HG03378 (cell line): Measurements from ENCODE around the gene STRAP.
"Not testable (repeated sequence)": the region's sequence is repeated elsewhere in the genome, so short reads cannot be mapped to it uniquely, and the experiment has no call there.

ENCODE experiments used
- ATAC-seq: cut with Tn5 transposase; IDR thresholded peaks from one replicate; pipeline ENCODE4 v1.9.1; 2021; ENCODE audit warnings: mild to moderate bottlenecking, moderate library complexity; ENCODE audit not compliant: unreplicated experiment

Gene STRAP

DNA sequence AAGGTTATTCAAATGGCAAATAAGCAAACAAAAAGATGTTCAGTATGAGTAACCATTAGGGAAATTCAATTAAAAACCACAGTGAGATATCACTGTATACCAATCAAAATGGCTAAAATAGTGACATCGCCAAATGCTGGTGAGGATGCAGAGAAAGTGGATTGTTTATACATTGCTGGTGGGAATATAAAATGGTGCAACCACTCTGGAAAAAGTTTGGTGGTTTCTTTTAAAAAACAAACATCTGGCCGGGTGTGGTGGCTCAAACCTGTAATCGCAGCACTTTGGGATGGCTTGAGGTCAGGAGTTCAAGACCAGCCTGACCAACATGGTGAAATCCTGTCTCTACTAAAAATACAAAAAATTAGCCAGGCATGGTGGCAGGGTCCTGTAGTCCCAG is 14.0 kb upstream of the STRAP start:
- no peak for ATAC-seq

DNA sequence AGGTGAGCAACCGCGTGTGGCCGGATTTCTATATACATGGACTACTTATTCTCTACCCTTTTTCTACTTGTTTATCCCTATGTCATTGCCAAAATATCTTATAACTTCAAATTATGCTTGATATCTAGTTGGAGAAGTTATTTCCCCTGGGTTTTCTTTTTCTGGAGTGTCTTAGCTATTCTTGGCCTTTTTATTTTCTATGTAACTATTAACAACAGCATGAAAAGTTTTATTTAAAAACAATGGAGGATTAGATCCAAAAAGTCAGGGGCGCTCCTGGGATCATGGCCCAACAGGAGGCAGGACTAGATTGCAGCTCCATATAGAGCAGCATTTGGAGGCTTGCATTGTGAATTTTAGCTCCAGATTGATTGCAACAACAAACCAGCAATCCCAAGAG is 8.6 kb upstream of the STRAP start:
- no peak for ATAC-seq

DNA sequence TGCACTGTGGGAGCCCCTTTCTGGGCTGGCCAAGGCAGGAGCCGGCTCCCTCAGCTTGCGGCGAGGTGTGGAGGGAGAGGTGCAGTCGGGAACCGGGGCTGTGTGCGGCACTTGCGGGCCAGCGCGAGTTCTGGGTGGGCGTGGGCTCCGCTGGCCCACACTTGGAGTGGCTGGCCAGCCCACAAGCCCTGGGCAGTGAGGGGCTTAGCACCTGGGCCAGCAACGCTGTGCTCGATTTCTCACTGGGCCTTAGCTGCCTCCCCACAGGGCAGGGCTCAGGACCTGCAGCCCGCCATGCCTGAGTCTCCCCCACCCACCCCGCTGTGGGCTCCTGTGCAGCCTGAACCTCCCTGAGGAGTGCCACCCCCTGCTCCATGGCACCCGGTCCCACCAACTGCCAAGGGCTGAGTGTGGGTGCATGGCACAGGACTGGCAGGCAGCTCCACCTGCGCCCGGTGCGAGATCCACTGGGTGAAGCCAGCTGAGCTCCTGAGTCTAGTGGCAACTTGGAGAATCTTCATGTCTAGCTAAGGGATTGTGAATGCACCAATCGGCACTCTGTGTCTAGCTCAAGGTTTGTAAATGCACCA is 7.5 kb upstream of the STRAP start:
- ATAC-seq = not testable (repeated sequence)

DNA sequence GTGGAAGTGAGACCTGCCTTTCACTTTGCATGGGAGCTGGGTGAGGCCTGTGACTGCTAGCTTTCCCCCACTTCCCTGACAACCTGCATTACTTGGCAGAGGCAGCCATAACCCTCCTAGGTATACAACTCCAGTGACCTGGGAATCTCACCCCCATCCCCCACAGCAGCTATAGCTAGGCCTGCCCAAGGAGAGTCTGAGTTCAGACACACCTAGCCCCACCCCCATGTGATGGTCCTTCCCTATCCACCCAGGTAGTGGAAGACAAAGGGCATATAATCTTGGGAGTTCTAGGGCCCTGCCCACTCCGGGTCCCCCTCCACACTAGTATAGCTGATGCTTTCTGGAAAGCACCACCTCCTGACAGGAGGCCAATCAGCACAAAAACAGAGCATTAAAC is 6.3 kb upstream of the STRAP start:
- ATAC-seq = no peak

DNA sequence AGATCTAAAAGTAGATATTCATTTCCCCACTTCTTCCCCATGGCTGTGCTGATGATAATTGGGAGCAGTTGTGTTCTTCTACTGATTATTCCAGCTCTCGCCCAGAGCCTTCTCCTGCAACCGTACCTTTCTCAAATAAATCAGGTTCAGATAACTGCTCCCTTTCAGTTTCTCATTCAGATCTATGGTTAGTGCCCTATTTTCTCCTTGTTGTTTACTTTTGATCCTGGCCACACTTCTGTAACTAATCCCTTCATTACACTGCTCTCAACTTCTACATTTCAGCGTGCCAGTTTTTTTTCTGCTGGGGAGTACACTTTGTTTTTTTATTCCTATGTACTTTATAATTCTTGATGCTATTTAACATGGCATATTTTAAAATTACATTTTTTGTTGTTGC is 2.8 kb upstream of the STRAP start:
- ATAC-seq = no peak

DNA sequence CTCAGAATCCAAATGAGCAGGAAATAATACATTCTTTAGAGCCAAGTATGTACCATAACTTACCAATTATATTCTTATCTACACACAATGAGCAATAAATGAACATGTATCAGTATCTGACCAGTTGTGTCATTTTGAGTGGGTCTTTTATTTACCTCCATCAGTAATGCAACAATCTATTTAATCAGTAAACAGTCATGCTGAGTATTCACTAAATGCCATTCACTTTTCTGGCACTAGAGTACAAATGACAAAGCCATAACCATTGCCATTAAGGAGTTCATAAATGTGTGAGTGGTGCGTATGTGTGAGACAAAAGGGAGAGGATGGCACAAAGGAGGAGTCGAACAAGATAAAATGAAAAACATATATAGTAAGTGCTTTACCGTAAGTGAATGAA is 1.5 kb upstream of the STRAP start:
- ATAC-seq = no peak

DNA sequence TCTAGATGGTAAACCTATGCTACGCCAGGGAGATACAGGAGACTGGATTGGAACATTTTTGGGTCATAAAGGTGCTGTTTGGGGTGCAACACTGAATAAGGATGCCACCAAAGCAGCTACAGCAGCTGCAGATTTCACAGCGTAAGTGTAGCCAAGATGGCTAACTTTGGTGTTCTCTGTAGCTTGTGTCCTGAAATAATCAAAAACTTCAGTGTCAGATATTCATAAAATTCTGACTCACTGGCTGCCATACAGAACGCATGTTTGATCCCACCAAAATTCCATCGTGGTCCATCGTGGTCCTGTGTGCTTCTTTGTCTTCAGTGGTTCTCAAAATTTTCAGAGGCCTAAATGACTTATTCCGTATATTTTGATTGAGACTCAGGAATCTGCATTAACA is 1.3 kb downstream of the STRAP start:
- no peak for ATAC-seq

DNA sequence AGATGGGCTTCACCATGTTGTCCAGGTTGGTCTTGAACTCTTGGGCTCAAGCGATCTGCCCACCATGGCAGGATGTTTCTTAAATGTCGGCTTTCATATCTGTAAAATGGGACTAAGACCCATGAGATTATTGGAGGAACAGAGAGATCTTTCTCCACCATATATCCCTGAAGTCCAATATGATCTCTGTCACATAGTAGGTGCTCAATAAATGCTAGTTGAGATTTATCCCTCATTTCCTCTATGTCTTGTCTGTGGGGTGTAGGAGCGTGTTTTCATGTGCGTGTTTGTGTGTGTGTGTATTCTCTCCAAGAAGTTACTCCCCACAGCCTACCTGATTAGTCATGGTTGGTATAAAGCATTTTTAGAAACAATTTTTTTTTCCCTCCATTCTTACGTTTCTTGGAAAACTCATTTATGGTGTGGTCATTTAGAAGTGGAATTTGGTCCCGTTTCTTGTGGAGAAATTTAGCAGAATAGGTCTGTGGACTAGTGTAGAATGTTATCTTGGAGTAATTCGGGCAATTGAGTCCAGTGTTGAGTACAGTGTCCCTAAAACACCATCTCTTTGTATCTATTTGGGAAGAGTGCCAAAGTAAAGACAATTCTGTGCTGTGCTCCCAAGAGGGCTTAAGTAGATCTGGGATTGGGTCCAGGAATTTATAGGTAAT is 4.3 kb downstream of the STRAP start:
- no peak for ATAC-seq

DNA sequence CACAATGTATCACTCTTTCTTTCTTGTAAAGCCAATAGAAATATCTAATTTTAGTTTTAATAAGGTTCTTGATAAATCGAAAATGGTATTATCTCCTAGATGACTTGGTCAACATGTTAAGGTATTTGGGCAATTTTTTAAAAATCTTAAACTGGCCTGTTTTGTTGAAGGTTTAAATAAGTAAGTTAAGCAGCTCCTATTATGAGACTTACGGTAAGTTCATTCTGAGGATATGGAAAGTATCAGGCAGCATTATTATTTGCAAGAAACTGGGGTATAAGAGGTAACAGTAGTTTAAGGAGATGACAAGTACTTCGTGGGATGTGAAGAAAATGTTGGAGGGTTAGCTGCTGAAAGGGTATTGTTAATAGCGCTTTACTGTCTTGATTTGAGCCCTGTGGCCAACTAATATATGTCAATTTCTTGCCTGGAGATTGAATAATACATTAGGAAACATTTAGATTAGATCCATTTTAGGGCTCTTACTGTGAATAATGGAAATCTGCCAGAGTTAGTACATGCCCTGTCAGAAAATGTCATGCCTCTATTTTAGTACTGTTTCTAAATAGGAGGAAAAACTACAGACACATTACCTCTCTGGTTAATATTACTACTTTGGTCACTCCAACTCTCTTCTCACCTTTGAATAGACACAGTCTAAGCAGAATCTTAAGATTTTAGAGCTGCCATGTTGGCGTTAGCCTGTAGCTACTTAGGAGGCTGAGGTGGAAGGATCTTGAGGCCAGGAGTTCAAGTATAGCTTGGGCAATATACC is 5.0 kb downstream of the STRAP start:
- ATAC-seq = no peak

DNA sequence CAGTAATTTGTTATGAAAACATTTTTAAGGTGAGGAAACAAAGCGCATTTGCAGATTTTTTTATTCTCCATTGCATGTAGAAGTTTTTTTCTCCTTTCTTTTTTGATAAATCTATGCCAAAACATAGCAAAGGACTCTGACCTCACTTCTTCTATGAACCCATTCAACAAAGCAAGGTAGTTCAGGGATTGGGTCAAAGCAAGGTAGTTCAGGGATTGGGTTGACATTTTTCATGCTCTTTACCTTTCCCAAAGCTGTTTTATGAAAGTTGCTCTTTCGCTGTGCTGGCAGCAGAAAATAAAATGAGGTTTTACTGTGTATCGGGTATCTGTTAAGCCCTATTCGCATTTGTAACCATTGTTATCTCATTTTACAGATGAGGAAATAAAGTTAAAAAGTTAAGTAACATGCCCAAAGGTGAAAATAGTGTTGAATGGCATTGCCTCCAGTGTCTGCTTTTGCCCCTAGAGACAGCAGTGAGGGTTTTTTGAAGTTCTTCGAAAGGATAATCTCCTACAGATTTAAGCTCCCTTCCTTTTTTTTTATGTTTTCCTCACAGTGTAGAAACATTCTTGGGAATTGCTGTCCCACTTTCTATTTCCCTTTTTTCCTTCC is 10.6 kb downstream of the STRAP start:
- ATAC-seq = no peak

DNA sequence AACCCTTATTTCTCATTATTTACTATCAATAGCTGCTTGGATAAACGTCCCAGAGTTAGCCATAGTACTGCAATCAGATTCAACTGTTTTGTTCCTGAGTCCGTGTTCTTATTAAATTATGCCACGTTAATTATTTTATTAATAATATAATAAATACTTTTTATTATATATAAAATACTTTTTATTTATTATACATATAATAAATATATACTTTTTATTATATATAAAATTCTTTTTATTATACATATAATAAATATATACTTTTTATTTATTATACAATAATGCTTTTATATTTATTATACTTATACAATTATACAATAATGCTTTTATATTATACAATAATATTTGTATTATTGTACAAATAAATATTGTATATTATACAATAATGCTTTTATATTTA is 11.1 kb downstream of the STRAP start:
- no peak for ATAC-seq

DNA sequence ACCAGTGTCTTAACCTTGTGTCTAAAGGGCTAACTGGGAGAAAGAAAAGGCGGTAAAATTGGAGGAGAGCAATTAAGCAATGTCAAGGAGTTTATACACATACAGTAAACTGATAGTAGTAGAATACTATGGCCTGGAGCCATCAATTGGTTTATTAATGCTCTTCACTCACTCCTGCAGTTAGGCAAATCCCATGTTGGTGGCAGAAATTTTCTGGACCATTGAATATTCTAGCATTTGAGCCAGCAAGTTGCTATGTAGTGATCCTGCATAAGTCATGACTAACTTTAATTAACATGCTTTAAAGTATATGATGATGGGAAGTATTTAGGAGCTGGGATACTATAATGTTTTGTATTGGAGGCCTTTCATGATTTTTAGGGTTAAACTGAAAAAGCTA is 14.7 kb downstream of the STRAP start:
- no peak for ATAC-seq

DNA sequence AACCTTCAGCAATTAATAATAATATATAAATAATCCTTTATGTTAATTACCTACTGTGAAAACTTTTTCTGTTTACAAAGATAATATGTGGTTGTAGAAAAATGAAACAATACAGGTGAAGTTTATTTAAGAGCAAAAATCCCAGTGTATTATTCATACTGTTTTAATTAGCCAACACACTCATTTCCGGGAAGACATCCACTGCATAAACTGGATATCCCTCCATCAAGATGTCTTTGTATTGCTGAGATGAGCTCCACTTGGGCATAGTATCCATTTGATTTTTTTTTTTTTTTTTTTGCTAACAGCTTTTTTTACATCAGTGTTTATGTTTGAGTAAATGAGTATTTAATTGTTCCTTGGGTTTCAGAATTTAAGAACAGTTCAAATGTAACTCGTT is 15.2 kb downstream of the STRAP start:
- no peak for ATAC-seq

DNA sequence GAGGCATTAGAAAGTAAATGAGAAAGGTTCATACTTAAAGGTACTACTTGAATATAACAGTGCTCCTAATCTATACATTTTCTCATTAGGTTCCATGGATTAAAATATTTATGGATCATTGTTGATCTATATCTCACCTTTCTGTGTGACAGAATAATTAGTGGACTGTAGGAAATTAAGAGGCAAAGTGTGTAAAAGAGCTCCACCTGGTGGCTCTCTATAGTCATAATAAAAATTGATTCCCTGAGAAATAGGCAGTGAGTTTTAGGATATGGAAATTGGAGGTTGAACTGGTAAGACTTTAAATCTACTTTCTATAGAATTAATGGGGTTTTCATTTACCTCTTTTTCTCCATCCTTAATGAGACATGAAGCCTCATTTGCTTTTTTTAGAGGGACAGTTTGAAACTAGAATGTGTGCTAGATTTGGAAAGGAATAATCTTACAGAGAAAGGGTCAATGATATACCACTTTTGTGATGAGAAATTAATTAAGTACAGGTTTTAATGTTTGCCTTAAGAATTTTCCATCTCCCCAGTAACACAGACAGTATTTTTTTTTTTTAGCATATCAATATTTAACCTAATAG is 17.2 kb downstream of the STRAP start:
- peak; percentile 60 for ATAC-seq

DNA sequence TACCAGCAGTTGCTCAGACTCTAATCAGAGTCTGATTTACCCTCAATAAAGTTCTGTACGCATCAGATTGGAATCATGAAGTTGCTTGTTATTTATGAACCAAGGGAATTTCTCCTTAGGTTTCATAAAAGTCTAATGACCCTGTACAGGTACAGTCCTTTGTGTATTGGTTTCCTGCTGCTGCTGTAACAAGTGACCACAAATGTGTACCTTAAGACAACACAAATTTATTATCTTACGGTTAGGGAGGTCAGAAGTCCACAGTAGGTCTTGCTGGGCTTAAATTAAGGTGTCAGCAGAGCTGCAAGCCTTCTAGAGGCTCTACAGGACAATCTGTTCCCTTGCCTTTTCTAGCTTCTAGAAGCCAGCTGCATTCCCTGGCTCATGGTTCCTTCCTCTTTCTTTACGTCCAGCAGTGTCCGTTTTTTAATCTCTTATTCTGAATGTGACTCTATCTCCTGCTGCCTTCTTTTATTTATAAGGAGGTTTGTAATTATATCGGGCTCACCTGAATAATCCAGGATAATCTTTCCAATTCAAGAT is 22.3 kb downstream of the STRAP start:
- ATAC-seq = no peak

DNA sequence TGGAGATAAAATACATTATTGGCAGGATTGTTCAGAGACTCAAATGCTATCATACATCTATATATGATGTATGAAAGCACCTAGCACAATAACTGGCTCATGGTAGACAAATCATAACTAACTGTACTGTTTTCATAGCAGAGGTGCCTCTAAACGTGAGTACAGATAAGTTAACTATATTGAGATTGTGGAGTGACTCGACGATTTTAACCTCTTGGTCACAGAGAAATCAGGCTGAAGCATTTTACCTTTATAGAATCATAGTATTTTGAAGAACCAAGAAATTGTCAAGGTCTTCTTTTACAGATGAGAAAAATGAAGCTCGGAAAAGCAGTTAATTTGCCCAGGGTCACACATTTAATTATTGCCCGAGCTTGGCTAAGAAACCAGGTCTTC is 28.3 kb downstream of the STRAP start:
- ATAC-seq = no peak

DNA sequence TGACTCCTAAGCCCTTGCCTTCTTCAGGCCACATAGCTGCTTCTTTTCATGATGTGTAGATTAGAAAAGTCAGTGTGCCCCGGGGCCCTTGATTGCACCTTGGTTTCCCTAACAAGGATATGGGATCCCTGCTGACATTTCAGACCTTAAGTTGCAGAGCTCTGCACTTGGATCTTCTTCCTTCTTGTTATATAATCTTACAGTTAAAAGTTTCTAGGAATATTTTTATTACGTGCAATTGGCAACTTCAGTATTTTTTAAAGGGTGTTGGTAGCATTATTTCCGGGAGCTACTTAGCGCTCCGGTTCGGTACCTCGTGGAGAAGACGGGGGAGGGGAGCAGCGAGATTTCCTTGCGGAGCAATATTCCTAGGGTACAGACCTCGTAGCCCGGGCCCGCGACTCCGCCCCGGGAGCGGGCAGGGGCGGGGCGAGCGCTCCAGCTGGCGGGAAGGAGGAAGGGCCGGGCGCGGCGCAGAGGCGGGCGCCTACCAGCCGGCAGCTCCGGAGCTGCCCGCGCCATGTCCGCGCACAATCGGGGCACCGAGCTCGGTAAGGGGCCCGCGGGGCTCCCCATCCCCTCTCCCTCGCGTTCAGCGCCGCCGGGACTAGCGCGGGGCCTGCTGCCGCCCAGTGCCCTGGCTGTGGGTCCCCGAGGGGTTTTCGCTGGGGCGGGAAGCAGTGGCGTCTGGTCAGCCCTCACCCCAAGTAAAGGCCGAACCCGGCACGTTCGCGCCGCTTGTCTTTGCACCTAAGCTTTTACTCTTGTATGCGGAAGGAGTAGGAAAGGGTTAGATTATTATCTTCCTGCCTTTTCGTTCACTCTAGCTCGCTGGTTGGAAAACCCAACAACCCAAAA is 28.9 kb downstream of the STRAP start, which contains the start of gene DERA:
TSS of gene DERA (plus strand) at position 469 of the 858 bp plus-strand sequence. CDS start at position 521, 52 bp downstream.
- ATAC-seq = peak; percentile 73

DNA sequence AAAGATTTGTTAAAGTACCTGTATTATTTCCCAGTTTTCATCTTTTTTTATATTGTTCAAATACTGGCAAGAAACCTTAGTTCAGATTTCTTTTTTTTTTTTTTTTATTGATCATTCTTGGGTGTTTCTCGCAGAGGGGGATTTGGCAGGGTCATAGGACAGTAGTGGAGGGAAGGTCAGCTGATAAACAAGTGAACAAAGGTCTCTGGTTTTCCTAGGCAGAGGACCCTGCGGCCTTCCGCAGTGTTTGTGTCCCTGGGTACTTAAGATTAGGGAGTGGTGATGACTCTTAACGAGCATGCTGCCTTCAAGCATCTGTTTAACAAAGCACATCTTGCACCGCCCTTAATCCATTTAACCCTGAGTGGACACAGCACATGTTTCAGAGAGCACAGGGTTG is 29.7 kb downstream of the STRAP start:
- ATAC-seq = not testable (repeated sequence)

DNA sequence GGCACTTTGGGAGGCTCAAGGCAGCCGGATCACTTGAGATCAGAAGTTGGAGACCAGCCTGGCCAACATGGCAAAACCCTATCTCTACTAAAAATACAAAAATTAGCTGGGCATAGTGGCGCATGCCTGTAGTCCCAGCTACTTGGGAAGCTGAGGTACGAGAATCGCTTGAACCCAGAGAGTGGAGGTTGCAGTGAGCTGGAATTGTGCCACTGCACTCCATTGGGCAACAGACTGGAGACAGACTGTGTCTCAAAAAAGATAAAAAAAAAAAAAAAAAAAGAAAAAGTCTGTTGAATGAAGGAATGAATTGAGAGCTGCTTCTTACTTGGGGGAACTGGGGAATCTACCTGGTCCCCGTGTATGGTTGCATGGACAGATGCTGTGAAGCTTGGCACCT is 31.9 kb downstream of the STRAP start:
- ATAC-seq = not testable (repeated sequence)

DNA sequence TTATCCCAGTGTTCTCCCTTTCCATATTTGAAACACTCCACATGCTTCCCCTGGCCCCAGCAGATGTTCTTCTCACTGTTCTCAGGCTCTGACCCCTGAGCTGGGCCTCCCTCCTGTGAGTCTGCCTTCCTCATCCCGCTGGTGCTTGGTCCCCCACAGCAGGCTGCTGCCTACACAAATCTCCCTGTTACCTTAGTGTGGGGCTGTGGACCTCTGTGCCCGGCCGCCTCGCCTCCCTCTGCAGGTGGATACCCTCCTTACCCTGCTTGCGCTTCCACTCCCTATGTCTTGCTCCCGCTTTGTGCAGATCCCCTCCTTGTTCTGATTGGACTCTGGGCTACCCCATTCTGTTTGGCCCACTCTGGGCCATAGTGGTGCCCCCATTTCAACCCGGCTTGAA is 35.9 kb downstream of the STRAP start:
- no peak for ATAC-seq
